NT2/D1 (cell line): ENCODE results near the gene RASL10A.

Experiments
- SUZ12 ChIP-seq: IDR thresholded peaks from 2 replicates; pipeline ENCODE4 v1.6.1; 2011; ENCODE audit not compliant: insufficient read length, insufficient read depth; ENCODE audit errors: extremely low read depth
- YY1 ChIP-seq: IDR thresholded peaks from 2 replicates; pipeline ENCODE4 v1.6.1; 2011; ENCODE audit not compliant: insufficient read length, insufficient read depth
- ZNF274 ChIP-seq: IDR thresholded peaks from 2 replicates; pipeline ENCODE4 v1.6.1; 2011; ENCODE audit warnings: mild to moderate bottlenecking, low read depth, low read length

DNA sequence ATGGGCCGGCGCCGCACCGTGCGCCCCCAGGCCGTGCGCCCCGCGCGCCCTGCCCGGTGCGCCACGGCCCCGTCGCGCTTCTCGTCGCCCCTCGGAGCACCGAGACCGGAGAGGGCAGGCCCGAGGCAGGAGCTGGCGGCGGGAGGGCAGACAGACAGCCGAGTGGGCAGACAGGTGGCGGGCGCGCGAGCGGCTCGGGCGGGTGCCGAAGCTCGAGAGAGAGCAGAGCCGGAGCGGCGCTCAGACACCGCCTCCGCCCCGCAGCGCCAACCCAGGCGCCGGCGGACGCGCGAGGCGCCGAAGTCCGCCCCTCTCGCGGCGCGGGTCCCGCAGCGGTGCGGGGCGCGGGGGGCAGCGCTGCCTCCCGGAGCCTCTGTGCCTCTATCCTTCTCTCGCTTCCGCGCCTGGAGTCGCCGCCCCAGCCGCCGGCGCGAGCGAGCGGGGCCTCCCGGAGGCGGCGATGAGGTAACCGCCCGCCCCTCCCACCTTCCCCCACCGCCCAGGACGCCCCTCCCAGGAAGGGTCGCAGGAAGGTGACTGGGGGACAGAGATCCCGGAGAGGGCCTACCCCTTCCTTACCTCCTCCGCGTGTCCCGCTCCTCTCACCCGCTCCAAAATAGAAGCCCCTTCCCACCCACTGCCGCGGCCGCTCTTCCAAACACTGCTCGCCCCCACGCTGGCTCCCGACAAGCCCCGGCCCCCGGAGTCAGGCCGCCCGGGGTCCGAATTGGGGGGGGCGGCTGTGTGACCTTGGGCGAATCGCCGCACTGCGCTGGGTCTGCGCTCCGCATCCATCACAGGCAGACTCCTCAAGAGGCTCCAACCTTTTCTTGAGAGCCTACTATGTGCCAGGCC, at the start of gene RASL10A:
- TF ChIP-seq SUZ12 (no peak), ZNF274 (no peak), YY1 (no peak)
